ENCODE measurements around the gene RDH5. TPM values are rescaled to one million over a fixed set of nuclear protein-coding genes. Genes with fewer than 3 reads are reported as not detected.

Gene RDH5
- polyA plus RNA-seq, 1 of the 3 experiments (the other 2 are of a cell fraction) = 5.2 TPM

DNA sequence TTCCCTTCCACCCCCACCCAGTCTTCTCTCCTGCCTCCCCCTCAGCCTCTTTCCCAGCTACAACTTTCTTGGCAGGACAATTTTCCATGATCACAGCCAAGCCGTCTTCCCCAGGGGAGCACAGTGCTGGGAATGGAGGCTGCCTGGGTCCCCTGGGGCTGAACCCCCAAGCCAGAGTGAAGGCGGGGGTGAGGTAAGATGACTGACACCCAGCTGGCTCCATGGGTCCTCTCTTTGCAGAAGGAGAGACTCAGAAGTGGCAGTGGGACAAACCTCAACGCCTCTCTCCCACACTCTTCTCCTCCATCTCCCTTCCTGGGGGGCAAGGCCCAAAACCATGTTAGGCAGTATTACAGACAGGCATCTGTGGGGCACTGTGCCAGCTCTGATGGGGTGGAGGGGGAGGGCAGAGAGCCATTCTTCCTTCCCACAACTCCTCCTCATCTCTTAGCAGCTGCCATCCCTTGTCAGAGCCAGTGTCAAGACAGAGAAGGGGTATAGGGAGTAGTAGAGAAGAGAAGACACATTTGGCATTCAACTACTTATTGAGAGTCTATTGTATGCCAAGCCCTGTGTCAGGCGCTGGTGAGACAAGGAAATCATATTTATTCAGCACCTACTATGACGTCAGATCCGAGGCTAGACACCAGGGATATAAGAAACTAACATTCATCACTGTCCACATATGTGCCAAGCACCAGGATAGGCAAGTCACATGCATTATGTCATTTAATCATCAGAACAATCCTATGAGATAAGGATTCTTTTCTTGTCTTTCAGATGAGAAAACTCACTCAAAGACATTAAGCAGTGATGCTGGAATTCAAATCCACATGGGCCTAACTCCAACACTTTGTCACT lies 16.1 kb upstream of the RDH5 start:
- no peak overlapping the region for H3K27ac ChIP-seq (ENCODE audit: low read depth in 2 of 2, low read length in 1 of 2)
- no peak for DNase-seq
- no peaks in the 10 kb centered on the region for H3K79me2 ChIP-seq (ENCODE audit: insufficient read depth)

More for the DNA sequence above, 16.1 kb upstream of the RDH5 start:
- H3K4me1 ChIP-seq (ENCODE audit: control insufficient read depth in 1 of 2, insufficient read depth in 2 of 2, low read depth in 1 of 2, low read length in 1 of 2) = peaks cover 12 to 13% of the 10 kb centered on the region in 2 experiments; a peak in 2 of 4 replicates
- WGBS (ENCODE audit: low lambda C conversion rate) = 67% methylated on average over 6 of the region's 6 CpGs
- H3K9me3 ChIP-seq = no peaks in the 10 kb centered on the region
- no peak overlapping the region for H3K4me3 ChIP-seq (ENCODE audit: low read depth in 2 of 2, low read length in 1 of 2)
- no peaks in the 10 kb centered on the region for H3K9me2 ChIP-seq
- ChIA-PET POLR2A (no interaction called here), CTCF (interaction anchor here (0.9 to 1.3 kb wide), 3 partner anchors 8 to 17 kb away, joined by 3 read pairs; partner anchors contain the start of gene BLOC1S1)
- no peaks in the 10 kb centered on the region for H3F3A ChIP-seq (replicated peaks; ENCODE audit: insufficient read depth)
- TF ChIP-seq, protein P1, sequence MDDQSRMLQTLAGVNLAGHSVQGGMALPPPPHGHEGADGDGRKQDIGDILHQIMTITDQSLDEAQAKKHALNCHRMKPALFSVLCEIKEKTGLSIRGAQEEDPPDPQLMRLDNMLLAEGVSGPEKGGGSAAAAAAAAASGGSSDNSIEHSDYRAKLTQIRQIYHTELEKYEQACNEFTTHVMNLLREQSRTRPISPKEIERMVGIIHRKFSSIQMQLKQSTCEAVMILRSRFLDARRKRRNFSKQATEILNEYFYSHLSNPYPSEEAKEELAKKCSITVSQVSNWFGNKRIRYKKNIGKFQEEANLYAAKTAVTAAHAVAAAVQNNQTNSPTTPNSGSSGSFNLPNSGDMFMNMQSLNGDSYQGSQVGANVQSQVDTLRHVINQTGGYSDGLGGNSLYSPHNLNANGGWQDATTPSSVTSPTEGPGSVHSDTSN (IDR thresholded peaks at IDR 0.05) = no peak
- no peak for TF ChIP-seq MXI1 (IDR thresholded peaks at IDR 0.05; ENCODE audit: low read depth, low read length)
- TF ChIP-seq FOSL2 (IDR thresholded peaks at IDR 0.05; ENCODE audit: borderline replicate concordance, low read depth) = no peak
- no peak for TF ChIP-seq TAF1 (IDR thresholded peaks at IDR 0.05; ENCODE audit: borderline replicate concordance, low read depth, low read length)
- no peak for TF ChIP-seq RXRA (IDR thresholded peaks at IDR 0.05; ENCODE audit: borderline replicate concordance, low read depth)
- TF ChIP-seq NFIC (IDR thresholded peaks at IDR 0.05; ENCODE audit: borderline replicate concordance) = no peak
- no peak for TF ChIP-seq YY1 (IDR thresholded peaks at IDR 0.05; ENCODE audit: low read depth)
- TF ChIP-seq POLR2AphosphoS5 (IDR thresholded peaks at IDR 0.05; ENCODE audit: low read depth, low read length) = no peak
- no peak for TF ChIP-seq MEF2A (IDR thresholded peaks at IDR 0.05; ENCODE audit: borderline replicate concordance, low read depth)
- TF ChIP-seq, protein P2, sequence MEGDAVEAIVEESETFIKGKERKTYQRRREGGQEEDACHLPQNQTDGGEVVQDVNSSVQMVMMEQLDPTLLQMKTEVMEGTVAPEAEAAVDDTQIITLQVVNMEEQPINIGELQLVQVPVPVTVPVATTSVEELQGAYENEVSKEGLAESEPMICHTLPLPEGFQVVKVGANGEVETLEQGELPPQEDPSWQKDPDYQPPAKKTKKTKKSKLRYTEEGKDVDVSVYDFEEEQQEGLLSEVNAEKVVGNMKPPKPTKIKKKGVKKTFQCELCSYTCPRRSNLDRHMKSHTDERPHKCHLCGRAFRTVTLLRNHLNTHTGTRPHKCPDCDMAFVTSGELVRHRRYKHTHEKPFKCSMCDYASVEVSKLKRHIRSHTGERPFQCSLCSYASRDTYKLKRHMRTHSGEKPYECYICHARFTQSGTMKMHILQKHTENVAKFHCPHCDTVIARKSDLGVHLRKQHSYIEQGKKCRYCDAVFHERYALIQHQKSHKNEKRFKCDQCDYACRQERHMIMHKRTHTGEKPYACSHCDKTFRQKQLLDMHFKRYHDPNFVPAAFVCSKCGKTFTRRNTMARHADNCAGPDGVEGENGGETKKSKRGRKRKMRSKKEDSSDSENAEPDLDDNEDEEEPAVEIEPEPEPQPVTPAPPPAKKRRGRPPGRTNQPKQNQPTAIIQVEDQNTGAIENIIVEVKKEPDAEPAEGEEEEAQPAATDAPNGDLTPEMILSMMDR (IDR thresholded peaks at IDR 0.05) = no peak
- TF ChIP-seq EP300 (IDR thresholded peaks at IDR 0.05; ENCODE audit: borderline replicate concordance in 1 of 2, low read depth in 1 of 2, low read length in 1 of 2) = no peak
- TF ChIP-seq, protein P3, sequence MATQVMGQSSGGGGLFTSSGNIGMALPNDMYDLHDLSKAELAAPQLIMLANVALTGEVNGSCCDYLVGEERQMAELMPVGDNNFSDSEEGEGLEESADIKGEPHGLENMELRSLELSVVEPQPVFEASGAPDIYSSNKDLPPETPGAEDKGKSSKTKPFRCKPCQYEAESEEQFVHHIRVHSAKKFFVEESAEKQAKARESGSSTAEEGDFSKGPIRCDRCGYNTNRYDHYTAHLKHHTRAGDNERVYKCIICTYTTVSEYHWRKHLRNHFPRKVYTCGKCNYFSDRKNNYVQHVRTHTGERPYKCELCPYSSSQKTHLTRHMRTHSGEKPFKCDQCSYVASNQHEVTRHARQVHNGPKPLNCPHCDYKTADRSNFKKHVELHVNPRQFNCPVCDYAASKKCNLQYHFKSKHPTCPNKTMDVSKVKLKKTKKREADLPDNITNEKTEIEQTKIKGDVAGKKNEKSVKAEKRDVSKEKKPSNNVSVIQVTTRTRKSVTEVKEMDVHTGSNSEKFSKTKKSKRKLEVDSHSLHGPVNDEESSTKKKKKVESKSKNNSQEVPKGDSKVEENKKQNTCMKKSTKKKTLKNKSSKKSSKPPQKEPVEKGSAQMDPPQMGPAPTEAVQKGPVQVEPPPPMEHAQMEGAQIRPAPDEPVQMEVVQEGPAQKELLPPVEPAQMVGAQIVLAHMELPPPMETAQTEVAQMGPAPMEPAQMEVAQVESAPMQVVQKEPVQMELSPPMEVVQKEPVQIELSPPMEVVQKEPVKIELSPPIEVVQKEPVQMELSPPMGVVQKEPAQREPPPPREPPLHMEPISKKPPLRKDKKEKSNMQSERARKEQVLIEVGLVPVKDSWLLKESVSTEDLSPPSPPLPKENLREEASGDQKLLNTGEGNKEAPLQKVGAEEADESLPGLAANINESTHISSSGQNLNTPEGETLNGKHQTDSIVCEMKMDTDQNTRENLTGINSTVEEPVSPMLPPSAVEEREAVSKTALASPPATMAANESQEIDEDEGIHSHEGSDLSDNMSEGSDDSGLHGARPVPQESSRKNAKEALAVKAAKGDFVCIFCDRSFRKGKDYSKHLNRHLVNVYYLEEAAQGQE (IDR thresholded peaks at IDR 0.05; ENCODE audit: low read depth, low read length) = no peak
- no peak for TF ChIP-seq ELF1 (IDR thresholded peaks at IDR 0.05)
- TF ChIP-seq, protein P4, sequence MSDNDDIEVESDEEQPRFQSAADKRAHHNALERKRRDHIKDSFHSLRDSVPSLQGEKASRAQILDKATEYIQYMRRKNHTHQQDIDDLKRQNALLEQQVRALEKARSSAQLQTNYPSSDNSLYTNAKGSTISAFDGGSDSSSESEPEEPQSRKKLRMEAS (IDR thresholded peaks at IDR 0.05; ENCODE audit: low read depth) = no peak
- TF ChIP-seq, protein P5, sequence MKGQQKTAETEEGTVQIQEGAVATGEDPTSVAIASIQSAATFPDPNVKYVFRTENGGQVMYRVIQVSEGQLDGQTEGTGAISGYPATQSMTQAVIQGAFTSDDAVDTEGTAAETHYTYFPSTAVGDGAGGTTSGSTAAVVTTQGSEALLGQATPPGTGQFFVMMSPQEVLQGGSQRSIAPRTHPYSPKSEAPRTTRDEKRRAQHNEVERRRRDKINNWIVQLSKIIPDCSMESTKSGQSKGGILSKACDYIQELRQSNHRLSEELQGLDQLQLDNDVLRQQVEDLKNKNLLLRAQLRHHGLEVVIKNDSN (IDR thresholded peaks at IDR 0.05; ENCODE audit: borderline replicate concordance, low read depth) = no peak
- no peak for TF ChIP-seq EZH2phosphoT487 (IDR thresholded peaks at IDR 0.05; ENCODE audit: borderline replicate concordance, low read depth)
- TF ChIP-seq JUND (IDR thresholded peaks at IDR 0.05) = no peak
- TF ChIP-seq, protein P6, sequence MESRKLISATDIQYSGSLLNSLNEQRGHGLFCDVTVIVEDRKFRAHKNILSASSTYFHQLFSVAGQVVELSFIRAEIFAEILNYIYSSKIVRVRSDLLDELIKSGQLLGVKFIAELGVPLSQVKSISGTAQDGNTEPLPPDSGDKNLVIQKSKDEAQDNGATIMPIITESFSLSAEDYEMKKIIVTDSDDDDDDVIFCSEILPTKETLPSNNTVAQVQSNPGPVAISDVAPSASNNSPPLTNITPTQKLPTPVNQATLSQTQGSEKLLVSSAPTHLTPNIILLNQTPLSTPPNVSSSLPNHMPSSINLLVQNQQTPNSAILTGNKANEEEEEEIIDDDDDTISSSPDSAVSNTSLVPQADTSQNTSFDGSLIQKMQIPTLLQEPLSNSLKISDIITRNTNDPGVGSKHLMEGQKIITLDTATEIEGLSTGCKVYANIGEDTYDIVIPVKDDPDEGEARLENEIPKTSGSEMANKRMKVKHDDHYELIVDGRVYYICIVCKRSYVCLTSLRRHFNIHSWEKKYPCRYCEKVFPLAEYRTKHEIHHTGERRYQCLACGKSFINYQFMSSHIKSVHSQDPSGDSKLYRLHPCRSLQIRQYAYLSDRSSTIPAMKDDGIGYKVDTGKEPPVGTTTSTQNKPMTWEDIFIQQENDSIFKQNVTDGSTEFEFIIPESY (IDR thresholded peaks at IDR 0.05; ENCODE audit: borderline replicate concordance, low read depth) = no peak
- H4K20me1 ChIP-seq (ENCODE audit: insufficient read depth) = no peaks in the 10 kb centered on the region
- H3K27me3 ChIP-seq (ENCODE audit: insufficient read depth) = no peaks in the 10 kb centered on the region
- H3K9ac ChIP-seq = no peak overlapping the region
- H3K36me3 ChIP-seq (replicated peaks in 1 of 2; ENCODE audit: control insufficient read depth in 1 of 2, insufficient read depth in 2 of 2, low read length in 1 of 2) = no peaks in the 10 kb centered on the region
- H3K4me2 ChIP-seq = no peak overlapping the region
- H2AFZ ChIP-seq (ENCODE audit: low read depth) = no peak overlapping the region
